ENCODE data around the gene ZBTB20.
A peak's percentile ranks its signal among the peaks of the same experiment; 100 is the strongest.

ZBTB20 gene

DNA sequence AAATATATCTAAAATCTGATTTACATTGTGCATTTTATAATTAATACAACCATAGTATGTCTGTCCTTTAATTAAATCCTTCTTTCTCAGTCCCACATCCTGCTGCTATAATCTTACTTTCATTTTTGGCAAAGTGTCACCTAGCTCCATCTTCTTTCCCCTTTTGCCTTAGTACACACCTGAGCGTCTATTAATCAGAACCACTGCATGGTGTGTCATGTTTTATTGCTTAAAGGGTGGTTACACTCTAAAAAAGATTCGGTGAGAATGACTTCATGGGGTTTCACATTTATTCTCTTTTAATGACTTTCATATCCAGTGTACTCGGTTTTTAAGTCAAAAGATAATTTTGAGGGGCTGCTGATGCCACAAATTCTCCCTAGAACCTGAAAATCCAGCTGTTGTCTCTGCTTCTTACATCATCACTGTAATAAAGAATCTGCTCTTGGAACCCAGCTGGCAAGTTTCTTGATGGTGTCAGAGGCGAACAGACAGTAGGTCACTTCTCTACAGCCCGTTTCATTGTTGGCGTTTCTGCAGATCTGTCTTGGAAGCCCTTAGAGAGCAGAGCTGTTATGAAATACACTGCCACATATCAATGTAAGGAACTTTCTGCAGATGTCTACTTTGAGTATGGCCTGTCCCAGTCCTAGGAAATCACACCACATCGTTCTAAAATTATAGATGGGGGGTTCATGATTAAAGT, 753.6 kb downstream of the ZBTB20 start:
- in situ Hi-C loops (cut with MboI; ENCODE audit: low sequenced_read_pairs, unreplicated experiment) = no loop called here
- DNase-seq (ENCODE audit: low spot score) = no peak
- no peak for TF ChIP-seq CTCF (IDR thresholded peaks at IDR 0.05; ENCODE audit: borderline replicate concordance, control extremely low read depth, extremely low read depth, insufficient read depth, missing control alignments)

- in situ Hi-C loops (cut with MboI; ENCODE audit: low sequenced_read_pairs, unreplicated experiment) = no loop called here
- no peak for TF ChIP-seq CTCF (IDR thresholded peaks at IDR 0.05; ENCODE audit: borderline replicate concordance, control extremely low read depth, extremely low read depth, insufficient read depth, missing control alignments)
- no peak for DNase-seq (ENCODE audit: low spot score)
Measured at GRCh38 chr3:114392831-114393230, 754.3 kb downstream of the ZBTB20 start.

DNA sequence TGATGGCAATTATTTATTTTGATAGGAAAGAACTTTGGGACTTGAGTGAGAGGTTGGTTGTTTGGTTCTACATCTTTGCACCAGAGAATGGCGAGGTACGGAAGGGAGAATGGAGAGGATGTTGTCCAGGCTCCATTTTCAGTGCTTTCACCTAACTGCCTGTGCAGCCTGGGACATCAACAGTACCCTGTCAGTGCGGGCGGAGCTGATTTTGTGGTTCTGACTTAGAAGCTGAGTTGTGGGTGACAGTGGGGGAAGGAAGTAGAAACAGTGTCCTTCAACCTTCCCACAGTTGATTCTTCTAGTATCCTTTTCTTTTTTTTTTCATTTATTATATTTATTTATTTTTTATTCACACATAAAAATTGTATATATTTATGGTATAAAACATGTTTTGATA, 757.9 kb downstream of the ZBTB20 start:
- TF ChIP-seq CTCF (IDR thresholded peaks at IDR 0.05; ENCODE audit: borderline replicate concordance, control extremely low read depth, extremely low read depth, insufficient read depth, missing control alignments) = no peak
- no peak for DNase-seq (ENCODE audit: low spot score)
- in situ Hi-C loops (cut with MboI; ENCODE audit: low sequenced_read_pairs, unreplicated experiment) = no loop called here

DNA sequence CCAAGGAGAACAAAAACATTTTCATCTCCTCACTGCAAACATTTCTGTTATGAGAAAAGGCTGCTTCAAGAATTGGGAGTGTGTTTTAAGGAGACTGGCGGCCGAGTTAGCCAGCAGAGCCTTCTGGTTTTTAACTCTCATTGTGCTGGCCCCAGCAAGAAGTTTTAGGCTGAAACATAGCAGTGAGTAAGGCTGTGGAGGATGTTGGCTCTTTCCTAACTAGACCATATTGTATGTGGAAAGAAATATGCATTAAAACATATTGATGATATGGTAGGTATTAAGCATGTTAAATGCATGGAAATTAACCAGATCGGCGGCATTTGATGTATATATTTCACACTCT, 762.6 kb downstream of the ZBTB20 start:
- DNase-seq (ENCODE audit: low spot score) = no peak
- in situ Hi-C loops (cut with MboI; ENCODE audit: low sequenced_read_pairs, unreplicated experiment) = no loop called here
- TF ChIP-seq CTCF (IDR thresholded peaks at IDR 0.05; ENCODE audit: borderline replicate concordance, control extremely low read depth, extremely low read depth, insufficient read depth, missing control alignments) = no peak

DNA sequence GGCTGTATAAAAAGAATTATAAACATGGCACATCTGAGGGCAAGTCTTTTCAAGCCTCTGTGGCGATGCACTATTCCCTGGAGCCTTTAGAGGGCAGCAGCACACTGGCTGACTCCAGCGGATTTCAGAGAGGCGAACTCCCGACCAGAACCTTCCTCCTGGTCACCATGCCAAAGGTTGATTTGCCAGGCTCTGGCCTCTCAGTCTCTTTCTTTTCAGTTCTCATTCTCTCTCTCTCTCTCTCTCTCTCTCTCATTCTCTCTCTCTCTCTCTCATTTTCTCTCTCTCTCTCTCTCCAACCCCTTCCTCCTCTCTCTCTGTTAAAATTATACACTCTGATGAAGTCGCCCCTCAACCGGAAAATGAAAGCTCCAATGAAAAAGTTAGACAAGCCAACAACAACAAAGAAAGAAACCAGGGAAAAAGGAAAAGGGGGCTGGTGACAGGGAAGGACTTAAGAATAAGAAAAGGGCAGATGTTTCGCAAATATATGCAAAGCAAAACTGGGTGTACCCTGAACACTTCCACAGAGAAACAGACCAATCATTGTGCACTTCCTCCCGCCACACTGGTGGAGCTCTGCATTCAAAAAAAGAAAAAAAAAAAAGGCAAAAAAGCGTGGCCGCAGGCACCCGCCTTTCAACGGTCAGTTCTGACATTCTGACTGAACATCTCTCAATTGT, 763.1 kb downstream of the ZBTB20 start:
- in situ Hi-C loops (cut with MboI; ENCODE audit: low sequenced_read_pairs, unreplicated experiment) = no loop called here
- TF ChIP-seq CTCF (IDR thresholded peaks at IDR 0.05; ENCODE audit: borderline replicate concordance, control extremely low read depth, extremely low read depth, insufficient read depth, missing control alignments) = peak; percentile 92
- peak; percentile 55 for DNase-seq (ENCODE audit: low spot score)

DNA sequence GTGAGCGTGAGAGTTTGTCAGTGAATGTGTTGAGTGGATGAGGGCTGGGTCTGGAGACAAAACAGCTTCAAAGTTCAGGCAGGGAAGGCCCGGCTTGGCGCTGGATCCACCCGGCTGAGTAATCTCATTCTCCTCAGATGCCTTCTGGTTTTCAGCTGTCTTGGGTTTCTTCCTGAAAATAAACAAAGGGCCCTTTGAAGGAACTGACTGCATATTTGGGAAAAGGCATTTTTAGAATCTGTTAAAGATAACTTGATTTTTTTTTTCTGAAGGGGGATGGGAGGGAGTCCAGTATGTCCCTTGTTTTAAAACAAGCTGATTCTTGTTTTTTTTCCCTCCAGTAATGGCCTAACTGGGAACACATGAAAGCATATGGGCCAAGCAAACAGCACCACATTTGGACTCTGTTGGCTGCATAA, 766.8 kb downstream of the ZBTB20 start:
- DNase-seq (ENCODE audit: low spot score) = no peak
- in situ Hi-C loops (cut with MboI; ENCODE audit: low sequenced_read_pairs, unreplicated experiment) = no loop called here
- TF ChIP-seq CTCF (IDR thresholded peaks at IDR 0.05; ENCODE audit: borderline replicate concordance, control extremely low read depth, extremely low read depth, insufficient read depth, missing control alignments) = no peak

Measured in GM13976 (cell line).